Measurements from ENCODE around the gene EBF4.

DNA sequence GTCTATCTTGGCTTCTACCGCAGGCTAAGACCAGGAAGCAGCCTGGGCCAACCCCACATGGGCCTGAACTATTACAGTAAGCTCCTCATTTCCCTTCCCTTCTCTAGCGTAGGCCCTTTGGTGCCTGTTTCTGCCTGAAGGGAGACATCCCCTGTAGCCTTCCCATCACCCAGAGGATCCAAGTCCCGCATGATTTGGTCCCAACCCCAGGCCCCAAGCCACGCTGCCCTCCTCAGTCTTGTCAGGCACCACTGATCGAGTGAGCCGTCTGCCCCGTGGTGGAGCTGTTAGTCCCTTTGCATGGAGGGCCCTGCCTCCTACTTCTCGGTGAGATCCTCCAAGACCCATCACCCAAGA, 46.4 kb downstream of the EBF4 start:
- no peak for TF ChIP-seq FOXM1 (IDR thresholded peaks at IDR 0.05; ENCODE audit: borderline replicate concordance)
- no peak for TF ChIP-seq HDGF (IDR thresholded peaks at IDR 0.05; ENCODE audit: borderline replicate concordance)
- TF ChIP-seq TARDBP (IDR thresholded peaks at IDR 0.05): no peak
- TF ChIP-seq SP1 (IDR thresholded peaks at IDR 0.05): no peak
- no peak for TF ChIP-seq FOXA1 (IDR thresholded peaks at IDR 0.05)
- no peak for TF ChIP-seq BHLHE40 (IDR thresholded peaks at IDR 0.05; ENCODE audit: borderline replicate concordance)
- TF ChIP-seq SUZ12 (IDR thresholded peaks at IDR 0.05): no peak
- TF ChIP-seq LEF1 (IDR thresholded peaks at IDR 0.05; ENCODE audit: borderline replicate concordance): no peak
- TF ChIP-seq CTBP1 (IDR thresholded peaks at IDR 0.05; ENCODE audit: borderline replicate concordance): no peak

Data from HEK293T (cell line).